Natural killer cell (primary cell): ENCODE measurements around the gene TMEM141. TPM values are rescaled to one million over a fixed set of nuclear protein-coding genes. Genes with fewer than 3 reads are reported as not detected.

Source experiments
- ATAC-seq, 3 donors: fragments of 150-1000 bp in 2 of 3; fragments of 200-7000 bp in 1 of 3; cut with Tn5 transposase; 1 replicate in 1 of 3; 2 replicates in 2 of 3; pipeline ENCODE4 v1.10.0; 2021; ENCODE audit warnings: mild to moderate bottlenecking in 2 of 3, moderate library complexity in 2 of 3
- DNase-seq, 2 donors: peaks; one replicate each; pipeline versions ENCODE4 v3.0.0 to v3.0.0-alpha.2; 2013 to 2021; ENCODE audit warnings: mixed read lengths in 1 of 2
- H3K27ac ChIP-seq: one replicate; pipeline ENCODE4 v1.5.1; 2013; ENCODE audit warnings: mild to moderate bottlenecking, low read length
- H3K27me3 ChIP-seq: one replicate; pipeline ENCODE4 v1.6.1; 2013; ENCODE audit warnings: low read length; ENCODE audit not compliant: control insufficient read depth, insufficient read depth
- H3K36me3 ChIP-seq: one replicate; pipeline ENCODE4 v1.6.1; 2013; ENCODE audit warnings: low read length; ENCODE audit not compliant: control insufficient read depth, insufficient read depth
- H3K4me1 ChIP-seq: one replicate; pipeline ENCODE4 v1.6.1; 2013; ENCODE audit warnings: low read length; ENCODE audit not compliant: control insufficient read depth, insufficient read depth
- H3K4me3 ChIP-seq: one replicate; pipeline ENCODE4 v1.5.1; 2013; ENCODE audit warnings: low read length
- H3K9me3 ChIP-seq: one replicate; pipeline ENCODE4 v1.6.1; 2013; ENCODE audit warnings: low read length; ENCODE audit not compliant: control insufficient read depth, insufficient read depth
- H3K27ac Mint-ChIP-seq, 2 donors: one replicate each; pipeline ENCODE4 v1.8.0; 2022; ENCODE audit warnings: mild to moderate bottlenecking in 2 of 2, mixed read lengths in 2 of 2, moderate library complexity in 1 of 2
- H3K27me3 Mint-ChIP-seq, 2 donors: one replicate each; pipeline ENCODE4 v1.8.0; 2022; ENCODE audit warnings: low read depth in 2 of 2, mixed read lengths in 2 of 2
- H3K36me3 Mint-ChIP-seq: one replicate; pipeline ENCODE4 v1.8.0; 2022; ENCODE audit warnings: mixed read lengths
- H3K4me1 Mint-ChIP-seq, 2 donors: one replicate each; pipeline ENCODE4 v1.8.0; 2022; ENCODE audit warnings: mixed read lengths in 2 of 2
- H3K4me3 Mint-ChIP-seq: one replicate; pipeline ENCODE4 v1.8.0; 2022; ENCODE audit warnings: mild to moderate bottlenecking, moderate library complexity, mixed read lengths
- H3K9me3 Mint-ChIP-seq, 2 donors: one replicate each; pipeline ENCODE4 v1.8.0; 2022; ENCODE audit warnings: mixed read lengths in 2 of 2
- WGBS: methylation state at CpG from one replicate; pipeline ENCODE4 v1.1.7; 2013; ENCODE audit warnings: missing lambda C conversion rate; ENCODE audit not compliant: insufficient coverage; 5-methylcytosine and 5-hydroxymethylcytosine counted together
- intact Hi-C: fragments of 100-400 bp; cut with micrococcal nuclease; formaldehyde crosslinking; loops from one replicate; pipeline ENCODE4 v1.14.2; 2022
- total RNA-seq, 4 donors: library from RNA; stranded (reverse); fragments of 120-200 nt in 1 of 4; gene quantifications; one replicate each; pipeline versions ENCODE4 v1.2.3 to v1.2.4, GENCODE V29; 2013 to 2022
- TF ChIP-seq, protein P1 (sequence below): fragments of 200-600 bp; IDR thresholded peaks from one replicate; pipeline ENCODE4 v1.8.0; 2022; ENCODE audit warnings: antibody characterized with exemption

The TMEM141 gene
- total RNA-seq, 3 donors from 2014 or later (not counting 1 experiment from before 2014, with no cell fraction given): 22.4 to 26.9 (median 26.6) TPM

DNA sequence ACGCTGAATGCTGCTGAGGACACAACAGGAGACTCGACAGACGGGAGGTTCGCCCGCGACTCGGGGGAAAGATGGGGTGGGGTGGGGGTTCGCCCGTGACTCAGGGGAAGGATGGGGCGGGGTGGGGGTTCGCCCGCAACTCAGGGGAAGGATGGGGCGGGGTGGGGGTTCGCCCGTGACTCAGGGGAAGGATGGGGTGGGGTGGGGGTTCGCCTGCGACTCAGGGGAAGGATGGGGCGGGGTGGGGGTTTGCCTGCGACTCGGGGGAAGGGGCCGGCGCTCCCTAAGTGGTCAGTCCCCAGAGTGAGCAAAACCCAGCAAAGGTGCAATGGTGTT lies 45.0 kb upstream of the TMEM141 start:
- Histone ChIP-seq H3K4me3 (no peak overlapping the region), H3K27me3 (peaks cover 8% of the 10 kb centered on the region), H3K27ac (no peak overlapping the region), H3K9me3 (no peaks in the 10 kb centered on the region), H3K4me1 (peaks cover 34% of the 10 kb centered on the region), H3K36me3 (no peaks in the 10 kb centered on the region)
- Mint-ChIP-seq H3K4me3 (no peak overlapping the region), H3K27ac (no peak overlapping the region), H3K36me3 (no peaks in the 10 kb centered on the region), H3K9me3 (no peaks in the 10 kb centered on the region), H3K4me1 (no peaks in the 10 kb centered on the region), H3K27me3 (peaks cover 0 to 14% of the 10 kb centered on the region in 2 donors)
- ATAC-seq (no peak), DNase-seq (no peak)
- 74% methylated on average over 17 of the region's 22 CpGs for WGBS
- TF ChIP-seq, protein P1, sequence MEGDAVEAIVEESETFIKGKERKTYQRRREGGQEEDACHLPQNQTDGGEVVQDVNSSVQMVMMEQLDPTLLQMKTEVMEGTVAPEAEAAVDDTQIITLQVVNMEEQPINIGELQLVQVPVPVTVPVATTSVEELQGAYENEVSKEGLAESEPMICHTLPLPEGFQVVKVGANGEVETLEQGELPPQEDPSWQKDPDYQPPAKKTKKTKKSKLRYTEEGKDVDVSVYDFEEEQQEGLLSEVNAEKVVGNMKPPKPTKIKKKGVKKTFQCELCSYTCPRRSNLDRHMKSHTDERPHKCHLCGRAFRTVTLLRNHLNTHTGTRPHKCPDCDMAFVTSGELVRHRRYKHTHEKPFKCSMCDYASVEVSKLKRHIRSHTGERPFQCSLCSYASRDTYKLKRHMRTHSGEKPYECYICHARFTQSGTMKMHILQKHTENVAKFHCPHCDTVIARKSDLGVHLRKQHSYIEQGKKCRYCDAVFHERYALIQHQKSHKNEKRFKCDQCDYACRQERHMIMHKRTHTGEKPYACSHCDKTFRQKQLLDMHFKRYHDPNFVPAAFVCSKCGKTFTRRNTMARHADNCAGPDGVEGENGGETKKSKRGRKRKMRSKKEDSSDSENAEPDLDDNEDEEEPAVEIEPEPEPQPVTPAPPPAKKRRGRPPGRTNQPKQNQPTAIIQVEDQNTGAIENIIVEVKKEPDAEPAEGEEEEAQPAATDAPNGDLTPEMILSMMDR: no peak
- intact Hi-C loops: no loop called here

DNA sequence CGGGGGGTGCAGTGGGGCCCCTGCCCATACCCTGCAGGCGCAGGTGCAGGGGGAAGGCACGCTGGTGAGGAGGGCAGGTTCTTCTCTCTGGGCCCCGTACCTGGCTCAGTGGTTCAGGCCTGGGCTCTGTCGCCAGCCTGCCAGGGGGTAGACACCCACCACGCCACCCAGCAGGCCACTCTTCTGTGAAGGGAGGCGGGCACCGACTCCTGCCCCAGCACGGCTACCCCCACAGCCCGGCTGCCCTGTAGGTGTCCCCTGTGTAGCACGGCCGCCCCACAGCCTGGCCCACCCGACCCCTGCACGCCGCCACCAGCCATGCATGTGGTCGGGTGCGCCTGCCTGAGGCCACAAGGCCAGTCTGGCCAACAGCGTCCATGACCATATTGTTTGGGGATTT lies 44.5 kb upstream of the TMEM141 start:
- Histone ChIP-seq H3K9me3 (peaks cover 3% of the 10 kb centered on the region), H3K4me1 (peaks cover 29% of the 10 kb centered on the region), H3K4me3 (no peak overlapping the region), H3K36me3 (no peaks in the 10 kb centered on the region), H3K27me3 (peaks cover 6% of the 10 kb centered on the region), H3K27ac (no peak overlapping the region)
- H3K27ac Mint-ChIP-seq: no peak overlapping the region
- H3K4me3 Mint-ChIP-seq: no peak overlapping the region
- H3K4me1 Mint-ChIP-seq: no peaks in the 10 kb centered on the region
- TF ChIP-seq, protein P1: no peak
- intact Hi-C loops: no loop called here
- DNase-seq: no peak
- peaks cover 4 to 10% of the 10 kb centered on the region in 2 donors for H3K27me3 Mint-ChIP-seq
- H3K9me3 Mint-ChIP-seq: no peaks in the 10 kb centered on the region
- no peaks in the 10 kb centered on the region for H3K36me3 Mint-ChIP-seq
- WGBS: 89% methylated on average over 18 of the region's 18 CpGs
- ATAC-seq: no peak

DNA sequence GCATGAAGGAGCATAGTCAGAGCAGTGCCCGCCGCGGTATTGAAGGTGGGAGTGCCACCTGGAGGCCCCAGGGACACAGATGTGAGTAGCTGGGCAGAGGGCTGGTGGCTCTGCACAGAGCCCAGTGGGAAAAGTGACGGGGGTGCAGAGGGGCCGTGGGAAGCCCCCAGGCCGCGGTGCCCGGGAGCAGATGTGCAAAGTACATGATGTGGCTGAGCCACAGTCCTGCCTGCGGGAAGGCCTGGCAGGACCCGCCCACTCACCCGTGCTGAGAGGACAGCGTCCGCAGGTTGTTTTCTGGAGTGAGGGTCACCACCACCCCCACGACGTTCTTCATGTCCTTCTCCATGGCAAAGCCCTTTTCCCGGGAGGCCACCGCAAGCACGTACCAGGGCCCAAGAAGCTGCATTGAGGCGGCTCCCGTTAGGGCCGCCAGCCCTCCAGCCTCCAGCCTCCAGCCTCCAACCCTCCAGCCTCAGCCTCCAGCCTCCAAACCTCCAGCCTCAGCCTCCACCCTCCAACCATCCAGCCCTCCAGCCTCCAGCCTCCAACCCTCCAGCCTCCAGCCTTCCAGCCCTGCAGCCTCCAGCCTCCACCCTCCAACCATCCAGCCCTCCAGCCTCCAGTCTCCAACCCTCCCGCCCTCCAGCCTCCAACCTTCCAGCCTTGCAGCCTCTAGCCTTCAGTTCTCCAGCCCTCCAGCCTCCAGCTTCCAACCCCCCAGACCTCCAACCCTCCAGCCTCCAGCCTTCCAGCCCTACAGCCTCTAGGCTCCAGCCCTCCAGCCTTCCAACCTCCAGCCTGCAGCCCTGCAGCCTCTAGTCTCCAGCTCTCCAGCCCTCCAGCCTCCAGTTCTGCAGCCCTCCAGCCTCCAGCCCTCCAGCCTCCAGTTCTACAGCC lies 43.7 kb upstream of the TMEM141 start:
- H3K4me3 ChIP-seq: no peak overlapping the region
- H3K4me3 Mint-ChIP-seq: no peak overlapping the region
- DNase-seq (no peak), ATAC-seq (no peak)
- TF ChIP-seq, protein P1: no peak
- H3K27ac ChIP-seq: no peak overlapping the region
- H3K27me3 Mint-ChIP-seq: peaks cover 10 to 12% of the 10 kb centered on the region in 2 donors
- H3K36me3 Mint-ChIP-seq: no peaks in the 10 kb centered on the region
- no peaks in the 10 kb centered on the region for H3K36me3 ChIP-seq
- intact Hi-C loops: no loop called here
- peaks cover 21% of the 10 kb centered on the region for H3K4me1 ChIP-seq
- WGBS: 91% methylated on average over 22 of the region's 22 CpGs
- peaks cover 2% of the 10 kb centered on the region for H3K27me3 ChIP-seq
- peaks cover under 1 to 5% of the 10 kb centered on the region in 2 donors for H3K9me3 Mint-ChIP-seq
- no peaks in the 10 kb centered on the region for H3K4me1 Mint-ChIP-seq
- no peak overlapping the region for H3K27ac Mint-ChIP-seq
- peaks cover 8% of the 10 kb centered on the region for H3K9me3 ChIP-seq
